MM.1S (cell line): ENCODE data around the gene HOMER2.

ENCODE experiments used
- EZH2 ChIP-seq: fragments of 300-600 bp; sonication (generic); optimal IDR thresholded peaks from 2 replicates; pipeline ENCODE3; 2017; ENCODE audit warnings: low read depth, mild to moderate bottlenecking, antibody characterized with exemption, low read length, mixed read lengths
- EZH2phosphoT487 ChIP-seq: fragments of 300-600 bp; sonication (generic); IDR thresholded peaks from 2 replicates; pipeline ENCODE4 v1.6.1; 2018; ENCODE audit warnings: antibody characterized with exemption, low read length
- TF ChIP-seq, protein P1 (sequence below): fragments of 300-600 bp; sonication (generic); IDR thresholded peaks from 2 replicates; pipeline ENCODE4 v1.5.1; 2016; ENCODE audit warnings: antibody characterized with exemption, low read length, mixed read lengths

DNA sequence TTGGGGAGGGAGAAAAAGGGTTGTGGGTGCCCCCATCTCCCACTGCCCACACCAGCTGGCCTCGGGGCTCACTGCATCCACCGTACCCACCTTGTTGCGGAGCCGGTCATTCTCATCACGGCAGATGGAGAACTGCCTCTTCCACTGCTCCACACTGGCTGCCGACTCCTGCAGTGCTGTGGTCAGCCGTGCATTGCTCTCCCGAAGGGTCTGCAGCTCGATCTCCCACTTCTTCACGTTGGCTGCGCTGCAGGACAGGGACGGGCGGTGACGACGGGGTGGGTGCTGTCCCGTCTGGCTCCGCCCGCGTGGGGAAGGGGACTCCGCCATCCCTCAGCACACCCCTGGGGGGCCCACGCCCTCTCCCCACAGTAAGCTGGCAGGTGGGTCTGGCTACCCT, 98.0 kb downstream of the HOMER2 start:
- TF ChIP-seq, protein P1, sequence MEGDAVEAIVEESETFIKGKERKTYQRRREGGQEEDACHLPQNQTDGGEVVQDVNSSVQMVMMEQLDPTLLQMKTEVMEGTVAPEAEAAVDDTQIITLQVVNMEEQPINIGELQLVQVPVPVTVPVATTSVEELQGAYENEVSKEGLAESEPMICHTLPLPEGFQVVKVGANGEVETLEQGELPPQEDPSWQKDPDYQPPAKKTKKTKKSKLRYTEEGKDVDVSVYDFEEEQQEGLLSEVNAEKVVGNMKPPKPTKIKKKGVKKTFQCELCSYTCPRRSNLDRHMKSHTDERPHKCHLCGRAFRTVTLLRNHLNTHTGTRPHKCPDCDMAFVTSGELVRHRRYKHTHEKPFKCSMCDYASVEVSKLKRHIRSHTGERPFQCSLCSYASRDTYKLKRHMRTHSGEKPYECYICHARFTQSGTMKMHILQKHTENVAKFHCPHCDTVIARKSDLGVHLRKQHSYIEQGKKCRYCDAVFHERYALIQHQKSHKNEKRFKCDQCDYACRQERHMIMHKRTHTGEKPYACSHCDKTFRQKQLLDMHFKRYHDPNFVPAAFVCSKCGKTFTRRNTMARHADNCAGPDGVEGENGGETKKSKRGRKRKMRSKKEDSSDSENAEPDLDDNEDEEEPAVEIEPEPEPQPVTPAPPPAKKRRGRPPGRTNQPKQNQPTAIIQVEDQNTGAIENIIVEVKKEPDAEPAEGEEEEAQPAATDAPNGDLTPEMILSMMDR, result no peak
- no peak for TF ChIP-seq EZH2
- no peak for TF ChIP-seq EZH2phosphoT487
